ENCODE measurements around the gene PDE4D.

The PDE4D gene

DNA sequence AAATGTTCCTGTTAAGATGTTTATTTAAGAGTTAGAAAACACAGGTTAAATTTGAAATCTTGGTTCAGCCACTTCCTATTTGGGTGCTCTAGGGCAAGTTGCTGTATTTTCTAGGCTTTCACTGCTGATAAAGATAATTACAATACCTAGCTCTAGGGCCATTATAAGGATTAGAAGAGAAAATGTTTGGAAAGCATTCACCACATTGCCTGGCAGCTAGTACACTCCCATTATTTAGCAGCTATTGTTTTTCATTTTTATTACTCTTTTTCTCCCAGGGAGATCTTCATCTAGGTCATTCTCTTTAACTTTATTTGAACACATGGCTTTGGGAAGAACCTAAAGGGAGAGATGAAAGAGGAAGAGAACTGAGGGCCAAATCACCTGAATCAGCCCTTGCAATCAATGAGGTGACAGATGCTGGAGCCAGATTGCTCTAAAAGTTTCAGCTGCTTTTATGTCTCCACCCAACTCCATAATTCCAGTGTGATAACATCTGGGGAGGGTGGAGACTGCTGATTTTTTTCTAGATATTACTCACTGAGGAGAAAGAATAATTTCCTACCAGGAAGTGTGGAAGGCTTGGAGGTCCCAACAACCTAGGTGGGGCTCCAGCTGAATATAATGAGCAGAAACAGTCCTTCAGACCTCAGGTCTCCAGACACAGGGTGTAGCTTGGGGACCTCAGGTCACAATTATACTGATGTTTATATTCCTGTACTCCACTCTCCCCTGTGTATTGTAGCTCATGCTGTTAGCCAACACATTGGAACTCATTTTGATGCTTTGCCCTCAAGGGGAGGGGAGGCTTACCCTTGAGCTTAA is 670.6 kb downstream of the PDE4D start:
- no peak overlapping the region for H3K27ac ChIP-seq (ENCODE audit: low read length)
- H3K4me3 ChIP-seq (ENCODE audit: low read depth in 1 of 2, low read length in 2 of 2), result no peak overlapping the region
- no peaks in the 10 kb centered on the region for H3K27me3 ChIP-seq (ENCODE audit: low read depth, low read length)
- H3K4me1 ChIP-seq (ENCODE audit: control insufficient read depth in 1 of 2, insufficient read depth in 2 of 2, low read length in 2 of 2), result peaks cover 0 to 8% of the 10 kb centered on the region in 2 donors
- H3K9me3 ChIP-seq (ENCODE audit: control insufficient read depth in 1 of 2, low read length in 2 of 2), result no peaks in the 10 kb centered on the region
- no peaks in the 10 kb centered on the region for H3K36me3 ChIP-seq (ENCODE audit: control insufficient read depth in 1 of 2, insufficient read depth in 2 of 2, low read length in 2 of 2)

GRCh38 chr5:59221769-59222168 is 671.8 kb downstream of the PDE4D start:
- Histone ChIP-seq H3K9me3 (ENCODE audit: control insufficient read depth in 1 of 2, low read length in 2 of 2) (no peaks in the 10 kb centered on the region), H3K4me1 (ENCODE audit: control insufficient read depth in 1 of 2, insufficient read depth in 2 of 2, low read length in 2 of 2) (peaks cover 0 to 8% of the 10 kb centered on the region in 2 donors), H3K27ac (ENCODE audit: low read length) (no peak overlapping the region), H3K4me3 (ENCODE audit: low read depth in 1 of 2, low read length in 2 of 2) (no peak overlapping the region), H3K27me3 (ENCODE audit: low read depth, low read length) (no peaks in the 10 kb centered on the region), H3K36me3 (ENCODE audit: control insufficient read depth in 1 of 2, insufficient read depth in 2 of 2, low read length in 2 of 2) (no peaks in the 10 kb centered on the region)

DNA sequence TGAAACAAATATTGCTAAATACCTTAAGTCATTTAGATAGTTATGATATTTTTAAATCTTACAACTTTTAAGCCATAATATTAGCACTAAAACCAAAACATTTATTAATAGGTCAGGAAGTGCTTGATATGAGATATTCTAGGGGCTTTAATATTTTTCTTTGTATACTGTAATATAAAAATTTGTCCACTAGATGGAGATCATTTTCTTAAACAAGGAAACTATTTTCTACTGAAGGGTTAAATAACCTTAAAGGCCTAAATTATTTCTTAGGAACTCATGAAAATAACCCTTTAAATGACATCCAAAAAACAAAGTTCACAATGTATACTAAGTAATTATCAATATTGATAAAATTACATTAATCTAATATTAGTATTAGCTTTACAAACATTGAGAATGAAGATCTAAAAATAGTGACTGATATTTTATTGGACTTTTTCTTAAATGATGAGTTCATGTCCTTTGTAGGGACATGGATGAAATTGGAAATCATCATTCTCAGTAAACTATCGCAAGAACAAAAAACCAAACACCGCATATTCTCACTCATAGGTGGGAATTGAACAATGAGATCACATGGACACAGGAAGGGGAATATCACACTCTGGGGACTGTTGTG is 675.0 kb downstream of the PDE4D start:
- Histone ChIP-seq H3K27ac (ENCODE audit: low read length) (no peak overlapping the region), H3K27me3 (ENCODE audit: low read depth, low read length) (no peaks in the 10 kb centered on the region), H3K36me3 (ENCODE audit: control insufficient read depth in 1 of 2, insufficient read depth in 2 of 2, low read length in 2 of 2) (peaks cover 0 to 10% of the 10 kb centered on the region in 2 donors), H3K4me3 (ENCODE audit: low read depth in 1 of 2, low read length in 2 of 2) (no peak overlapping the region), H3K4me1 (ENCODE audit: control insufficient read depth in 1 of 2, insufficient read depth in 2 of 2, low read length in 2 of 2) (peaks cover 0 to 12% of the 10 kb centered on the region in 2 donors), H3K9me3 (ENCODE audit: control insufficient read depth in 1 of 2, low read length in 2 of 2) (no peaks in the 10 kb centered on the region)

- peaks cover 0 to 10% of the 10 kb centered on the region in 2 donors for H3K36me3 ChIP-seq (ENCODE audit: control insufficient read depth in 1 of 2, insufficient read depth in 2 of 2, low read length in 2 of 2)
- no peak overlapping the region for H3K4me3 ChIP-seq (ENCODE audit: low read depth in 1 of 2, low read length in 2 of 2)
- H3K27me3 ChIP-seq (ENCODE audit: low read depth, low read length), result no peaks in the 10 kb centered on the region
- H3K9me3 ChIP-seq (ENCODE audit: control insufficient read depth in 1 of 2, low read length in 2 of 2), result no peaks in the 10 kb centered on the region
- peaks cover 0 to 4% of the 10 kb centered on the region in 2 donors for H3K4me1 ChIP-seq (ENCODE audit: control insufficient read depth in 1 of 2, insufficient read depth in 2 of 2, low read length in 2 of 2)
- H3K27ac ChIP-seq (ENCODE audit: low read length), result no peak overlapping the region
Measured at GRCh38 chr5:59216841-59217240, 676.7 kb downstream of the PDE4D start.

GRCh38 chr5:59212596-59212995 is 680.9 kb downstream of the PDE4D start:
- no peak overlapping the region for H3K4me3 ChIP-seq (ENCODE audit: low read depth in 1 of 2, low read length in 2 of 2)
- no peak overlapping the region for H3K27ac ChIP-seq (ENCODE audit: low read length)
- peaks cover 0 to 15% of the 10 kb centered on the region in 2 donors for H3K4me1 ChIP-seq (ENCODE audit: control insufficient read depth in 1 of 2, insufficient read depth in 2 of 2, low read length in 2 of 2)
- no peaks in the 10 kb centered on the region for H3K27me3 ChIP-seq (ENCODE audit: low read depth, low read length)
- H3K9me3 ChIP-seq (ENCODE audit: control insufficient read depth in 1 of 2, low read length in 2 of 2), result no peaks in the 10 kb centered on the region
- H3K36me3 ChIP-seq (ENCODE audit: control insufficient read depth in 1 of 2, insufficient read depth in 2 of 2, low read length in 2 of 2), result peaks cover 0 to 10% of the 10 kb centered on the region in 2 donors

DNA sequence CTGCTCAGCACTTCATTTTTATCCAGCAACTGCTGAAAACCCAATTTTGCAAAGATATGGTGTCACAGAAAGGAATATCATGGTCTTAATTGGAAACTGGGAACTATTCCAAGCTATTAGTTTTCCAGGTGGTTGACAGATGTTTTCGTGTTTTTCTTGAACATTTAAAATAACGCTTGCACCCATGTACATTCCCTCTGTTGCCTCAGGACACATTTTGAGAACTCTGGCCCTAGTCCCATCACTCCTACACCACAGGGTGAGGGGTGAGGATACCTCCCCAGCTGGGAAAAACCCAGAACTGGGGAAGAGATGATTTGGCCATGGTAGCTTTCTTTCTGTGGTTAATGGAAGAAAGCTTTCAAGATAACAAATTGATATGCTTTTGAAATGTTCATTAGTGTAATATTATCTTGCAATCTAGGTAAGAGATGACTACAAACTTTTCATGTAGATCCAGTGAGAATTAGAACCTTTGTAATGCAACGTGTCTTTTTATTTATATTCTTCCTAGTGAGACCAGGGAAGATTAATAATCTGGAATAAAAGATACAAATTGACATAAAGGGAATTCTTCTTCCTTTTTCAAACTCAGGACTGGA is 683.7 kb downstream of the PDE4D start:
- peaks cover 0 to 19% of the 10 kb centered on the region in 2 donors for H3K4me1 ChIP-seq (ENCODE audit: control insufficient read depth in 1 of 2, insufficient read depth in 2 of 2, low read length in 2 of 2)
- no peaks in the 10 kb centered on the region for H3K9me3 ChIP-seq (ENCODE audit: control insufficient read depth in 1 of 2, low read length in 2 of 2)
- no peak overlapping the region for H3K27ac ChIP-seq (ENCODE audit: low read length)
- no peak overlapping the region for H3K4me3 ChIP-seq (ENCODE audit: low read depth in 1 of 2, low read length in 2 of 2)
- H3K36me3 ChIP-seq (ENCODE audit: control insufficient read depth in 1 of 2, insufficient read depth in 2 of 2, low read length in 2 of 2), result peaks cover 0 to 6% of the 10 kb centered on the region in 2 donors
- H3K27me3 ChIP-seq (ENCODE audit: low read depth, low read length), result no peaks in the 10 kb centered on the region

GRCh38 chr5:59208474-59208873 is 685.1 kb downstream of the PDE4D start:
- H3K36me3 ChIP-seq (ENCODE audit: control insufficient read depth in 1 of 2, insufficient read depth in 2 of 2, low read length in 2 of 2), result no peaks in the 10 kb centered on the region
- no peak overlapping the region for H3K27ac ChIP-seq (ENCODE audit: low read length)
- peaks cover 0 to 19% of the 10 kb centered on the region in 2 donors for H3K4me1 ChIP-seq (ENCODE audit: control insufficient read depth in 1 of 2, insufficient read depth in 2 of 2, low read length in 2 of 2)
- no peaks in the 10 kb centered on the region for H3K27me3 ChIP-seq (ENCODE audit: low read depth, low read length)
- H3K4me3 ChIP-seq (ENCODE audit: low read depth in 1 of 2, low read length in 2 of 2), result no peak overlapping the region
- no peaks in the 10 kb centered on the region for H3K9me3 ChIP-seq (ENCODE audit: control insufficient read depth in 1 of 2, low read length in 2 of 2)

DNA sequence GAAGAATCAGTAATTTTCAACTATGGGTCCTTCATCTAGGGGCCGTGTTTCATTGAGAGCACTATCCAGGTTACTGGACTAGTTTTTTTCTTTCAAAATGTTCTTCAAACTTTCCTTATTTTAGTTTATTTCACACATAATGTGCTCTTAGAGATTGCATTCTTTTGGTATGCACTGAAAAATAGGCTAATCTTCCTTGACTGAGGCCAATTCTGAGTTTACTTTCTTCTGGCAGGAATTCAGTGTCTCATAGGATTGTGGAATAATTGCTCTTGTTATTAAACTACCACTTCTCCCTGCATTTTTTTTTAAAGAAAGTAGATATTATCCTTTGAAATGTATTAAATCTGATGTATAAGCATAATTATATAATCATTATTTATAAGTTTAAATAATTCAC is 686.1 kb downstream of the PDE4D start:
- Histone ChIP-seq H3K27ac (ENCODE audit: low read length) (no peak overlapping the region), H3K4me1 (ENCODE audit: control insufficient read depth in 1 of 2, insufficient read depth in 2 of 2, low read length in 2 of 2) (peaks cover 0 to 19% of the 10 kb centered on the region in 2 donors)

GRCh38 chr5:59206132-59206581 is 687.4 kb downstream of the PDE4D start:
- Histone ChIP-seq H3K4me3 (ENCODE audit: low read depth in 1 of 2, low read length in 2 of 2) (no peak overlapping the region), H3K36me3 (ENCODE audit: control insufficient read depth in 1 of 2, insufficient read depth in 2 of 2, low read length in 2 of 2) (no peaks in the 10 kb centered on the region), H3K27ac (ENCODE audit: low read length) (no peak overlapping the region), H3K27me3 (ENCODE audit: low read depth, low read length) (no peaks in the 10 kb centered on the region), H3K4me1 (ENCODE audit: control insufficient read depth in 1 of 2, insufficient read depth in 2 of 2, low read length in 2 of 2) (peaks cover 0 to 19% of the 10 kb centered on the region in 2 donors), H3K9me3 (ENCODE audit: control insufficient read depth in 1 of 2, low read length in 2 of 2) (no peaks in the 10 kb centered on the region)

More for the DNA sequence above, 686.1 kb downstream of the PDE4D start:
- H3K9me3 ChIP-seq (ENCODE audit: control insufficient read depth in 1 of 2, low read length in 2 of 2), result no peaks in the 10 kb centered on the region
- H3K27me3 ChIP-seq (ENCODE audit: low read depth, low read length), result no peaks in the 10 kb centered on the region
- H3K4me3 ChIP-seq (ENCODE audit: low read depth in 1 of 2, low read length in 2 of 2), result no peak overlapping the region
- H3K36me3 ChIP-seq (ENCODE audit: control insufficient read depth in 1 of 2, insufficient read depth in 2 of 2, low read length in 2 of 2), result no peaks in the 10 kb centered on the region

GRCh38 chr5:59204114-59204897 is 689.2 kb downstream of the PDE4D start:
- Histone ChIP-seq H3K27me3 (ENCODE audit: low read depth, low read length) (no peaks in the 10 kb centered on the region), H3K4me3 (ENCODE audit: low read depth in 1 of 2, low read length in 2 of 2) (no peak overlapping the region), H3K9me3 (ENCODE audit: control insufficient read depth in 1 of 2, low read length in 2 of 2) (no peaks in the 10 kb centered on the region), H3K27ac (ENCODE audit: low read length) (no peak overlapping the region), H3K36me3 (ENCODE audit: control insufficient read depth in 1 of 2, insufficient read depth in 2 of 2, low read length in 2 of 2) (no peaks in the 10 kb centered on the region), H3K4me1 (ENCODE audit: control insufficient read depth in 1 of 2, insufficient read depth in 2 of 2, low read length in 2 of 2) (peaks cover 0 to 19% of the 10 kb centered on the region in 2 donors)

DNA sequence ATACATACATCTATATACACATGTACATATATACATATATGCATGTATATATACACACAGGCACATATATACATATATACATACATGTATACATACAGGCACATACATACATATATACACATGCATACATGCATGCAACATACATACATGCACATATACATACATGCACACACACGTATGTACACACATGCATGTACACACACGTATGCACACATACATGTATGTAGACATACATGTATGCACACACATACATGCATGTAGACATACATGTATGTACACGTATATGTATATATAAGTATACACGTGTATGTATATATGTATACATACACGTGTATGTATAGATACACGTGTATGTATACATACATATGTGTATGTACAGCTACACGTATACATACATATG is 693.7 kb downstream of the PDE4D start:
- Histone ChIP-seq H3K36me3 (ENCODE audit: control insufficient read depth in 1 of 2, insufficient read depth in 2 of 2, low read length in 2 of 2) (peaks cover 0 to under 1% of the 10 kb centered on the region in 2 donors), H3K9me3 (ENCODE audit: control insufficient read depth in 1 of 2, low read length in 2 of 2) (peaks cover 0 to 4% of the 10 kb centered on the region in 2 donors), H3K27ac (ENCODE audit: low read length) (no peak overlapping the region), H3K27me3 (ENCODE audit: low read depth, low read length) (no peaks in the 10 kb centered on the region), H3K4me3 (ENCODE audit: low read depth in 1 of 2, low read length in 2 of 2) (no peak overlapping the region), H3K4me1 (ENCODE audit: control insufficient read depth in 1 of 2, insufficient read depth in 2 of 2, low read length in 2 of 2) (no peaks in the 10 kb centered on the region)
